Lower leg skin (tissue), 4 donors: ENCODE data around the gene ADAM8. TPM values are rescaled to one million over a fixed set of nuclear protein-coding genes. Genes with fewer than 3 reads are reported as not detected.
"Not testable (repeated sequence)": the region's sequence is repeated elsewhere in the genome, so short reads cannot be mapped to it uniquely, and the experiment has no call there.

ENCODE experiments used
- DNase-seq, 2 donors: peaks; one replicate each; pipeline ENCODE4 v3.0.0-alpha.2; 2019; ENCODE audit warnings: low spot score in 2 of 2
- H3K4me3 ChIP-seq: fragments of 200-600 bp; sonication (generic); 2 replicates; pipeline ENCODE4 v1.5.1; 2017; ENCODE audit warnings: mild to moderate bottlenecking, low read depth; ENCODE audit not compliant: poor library complexity, severe bottlenecking
- CTCF ChIP-seq, 3 donors: fragments of 450-650 bp; IDR thresholded peaks; one replicate each; pipeline ENCODE4 v1.5.1; 2016; ENCODE audit warnings: antibody characterized with exemption in 3 of 3, mild to moderate bottlenecking in 3 of 3, moderate library complexity in 2 of 3
- POLR2A ChIP-seq, 2 donors: fragments of 450-650 bp; IDR thresholded peaks; one replicate each; pipeline ENCODE4 v1.6.1; 2016 to 2017; ENCODE audit warnings: antibody characterized with exemption in 2 of 2, mild to moderate bottlenecking in 1 of 2, moderate library complexity in 1 of 2
- WGBS, 2 donors: methylation state at CpG; one replicate each; pipeline ENCODE4 v1.1.5; 2018; 5-methylcytosine and 5-hydroxymethylcytosine counted together
- intact Hi-C: fragments of 100-400 bp; cut with DNase I; formaldehyde crosslinking; loops from one replicate; pipeline ENCODE4 v1.15.0; 2023; ENCODE audit warnings: low total_unique reads
- total RNA-seq, 4 donors: library from RNA; depleted of rRNA; stranded (reverse); fragments of >200 nt; gene quantifications; one replicate each; pipeline ENCODE4 v1.1.0, GENCODE V29; 2016

The ADAM8 gene
- total RNA-seq, 4 donors from 2014 or later = 3.3 to 5.9 (median 4.6) TPM

GRCh38 chr10:133266056-133266795 lies 10.4 kb downstream of the ADAM8 start:
- H3K4me3 ChIP-seq = no peak overlapping the region
- WGBS, 2 donors = 82 to 85% methylated on average over 19 to 20 of the region's 21 CpGs
- no peak for TF ChIP-seq CTCF (IDR thresholded peaks at IDR 0.05)
- TF ChIP-seq POLR2A (IDR thresholded peaks at IDR 0.05) = no peak
- no peak for DNase-seq
- intact Hi-C loops = no loop called here

- intact Hi-C loops, H3K4me3 ChIP-seq, DNase-seq: not testable (repeated sequence)
- WGBS, 2 donors = 66 to 77% methylated on average over 10 of the region's 10 CpGs
Observed at GRCh38 chr10:133265052-133265451, 11.6 kb downstream of the ADAM8 start.

- DNase-seq = no peak
- H3K4me3 ChIP-seq = no peak overlapping the region
- WGBS, 2 donors = 49 to 70% methylated on average over 9 of the region's 9 CpGs
- intact Hi-C loops = no loop called here
- TF ChIP-seq POLR2A (IDR thresholded peaks at IDR 0.05) (no peak), CTCF (IDR thresholded peaks at IDR 0.05) (no peak)
Observed at GRCh38 chr10:133264461-133264860, 12.2 kb downstream of the ADAM8 start.

GRCh38 chr10:133263674-133264073 lies 13.0 kb downstream of the ADAM8 start:
- no peak overlapping the region for H3K4me3 ChIP-seq
- intact Hi-C loops = no loop called here
- DNase-seq = no peak
- TF ChIP-seq CTCF (IDR thresholded peaks at IDR 0.05) (no peak), POLR2A (IDR thresholded peaks at IDR 0.05) (no peak)
- WGBS, 2 donors = 88 to 90% methylated on average over 10 of the region's 10 CpGs

GRCh38 chr10:133262696-133263095 lies 14.0 kb downstream of the ADAM8 start:
- WGBS, 2 donors = 65 to 70% methylated on average over 14 of the region's 14 CpGs
- TF ChIP-seq CTCF (IDR thresholded peaks at IDR 0.05) (no peak), POLR2A (IDR thresholded peaks at IDR 0.05) (no peak)
- DNase-seq = no peak
- no peak overlapping the region for H3K4me3 ChIP-seq
- intact Hi-C loops = no loop called here

- TF ChIP-seq CTCF (IDR thresholded peaks at IDR 0.05) (no peak), POLR2A (IDR thresholded peaks at IDR 0.05) (peak in 1 of 2 donors; percentile 39)
- H3K4me3 ChIP-seq = peak overlapping the region; percentile 56
- DNase-seq = peak; percentile 83 to 97
- 0 to 1% methylated on average over 19 to 42 of the region's 79 CpGs for WGBS, 2 donors
- intact Hi-C loops = no loop called here
Observed at GRCh38 chr10:133261726-133262325, 14.8 kb downstream of the ADAM8 start.
